Measurements from ENCODE around the gene IWS1.

DNA sequence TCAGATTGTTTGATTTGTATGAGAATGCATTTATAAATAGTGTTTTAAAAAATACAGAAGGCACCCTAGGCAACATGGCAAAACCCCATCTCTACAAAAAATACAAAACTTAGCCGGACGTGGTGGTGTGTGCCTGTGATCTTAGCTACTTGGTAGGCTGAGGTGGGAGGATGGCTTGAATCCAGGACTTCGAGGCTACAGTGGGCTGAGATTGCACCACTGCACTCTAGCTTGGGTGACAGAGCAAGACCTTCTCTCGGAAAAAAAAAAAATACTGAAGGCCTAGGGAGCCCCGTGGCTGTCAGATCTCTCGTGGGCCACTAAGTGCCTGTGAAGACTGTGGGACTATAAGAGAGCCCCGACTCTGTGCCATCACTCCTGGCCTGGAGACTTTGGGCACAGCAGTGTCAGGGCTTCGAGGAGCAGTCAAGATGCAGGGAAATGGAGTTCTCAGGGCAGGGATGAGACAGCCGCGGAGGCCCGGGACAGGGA, 49.7 kb upstream of the IWS1 start:
- TF ChIP-seq, protein P1, sequence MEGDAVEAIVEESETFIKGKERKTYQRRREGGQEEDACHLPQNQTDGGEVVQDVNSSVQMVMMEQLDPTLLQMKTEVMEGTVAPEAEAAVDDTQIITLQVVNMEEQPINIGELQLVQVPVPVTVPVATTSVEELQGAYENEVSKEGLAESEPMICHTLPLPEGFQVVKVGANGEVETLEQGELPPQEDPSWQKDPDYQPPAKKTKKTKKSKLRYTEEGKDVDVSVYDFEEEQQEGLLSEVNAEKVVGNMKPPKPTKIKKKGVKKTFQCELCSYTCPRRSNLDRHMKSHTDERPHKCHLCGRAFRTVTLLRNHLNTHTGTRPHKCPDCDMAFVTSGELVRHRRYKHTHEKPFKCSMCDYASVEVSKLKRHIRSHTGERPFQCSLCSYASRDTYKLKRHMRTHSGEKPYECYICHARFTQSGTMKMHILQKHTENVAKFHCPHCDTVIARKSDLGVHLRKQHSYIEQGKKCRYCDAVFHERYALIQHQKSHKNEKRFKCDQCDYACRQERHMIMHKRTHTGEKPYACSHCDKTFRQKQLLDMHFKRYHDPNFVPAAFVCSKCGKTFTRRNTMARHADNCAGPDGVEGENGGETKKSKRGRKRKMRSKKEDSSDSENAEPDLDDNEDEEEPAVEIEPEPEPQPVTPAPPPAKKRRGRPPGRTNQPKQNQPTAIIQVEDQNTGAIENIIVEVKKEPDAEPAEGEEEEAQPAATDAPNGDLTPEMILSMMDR (IDR thresholded peaks at IDR 0.05): no peak
- no peak for TF ChIP-seq POLR2AphosphoS5 (IDR thresholded peaks at IDR 0.05)

All from breast epithelium (tissue), 3 donors.